Activated T-cell treated with anti-CD3 and anti-CD28 coated beads, Interleukin-2, amount 50 U/mL, for 1 hour (primary cell): Measurements from ENCODE around the gene DENND1A.
"Not testable (repeated sequence)": the region's sequence is repeated elsewhere in the genome, so short reads cannot be mapped to it uniquely, and the experiment has no call there.

Experiments
- DNase-seq: peaks from one replicate; pipeline ENCODE4 v3.0.0-alpha.2; 2020

Gene DENND1A

GRCh38 chr9:123946101-123946821, 16.3 kb upstream of the DENND1A start:
- DNase-seq: no peak

- no peak for DNase-seq
These were observed 15.6 kb upstream of the DENND1A start for GRCh38 chr9:123945532-123945931.

GRCh38 chr9:123944464-123944863, 14.5 kb upstream of the DENND1A start:
- DNase-seq: not testable (repeated sequence)

- no peak for DNase-seq
These were observed 13.7 kb upstream of the DENND1A start for GRCh38 chr9:123943671-123944070.

- DNase-seq: no peak
These were observed 12.6 kb upstream of the DENND1A start for GRCh38 chr9:123942542-123942941.

GRCh38 chr9:123941524-123942070, 11.7 kb upstream of the DENND1A start:
- no peak for DNase-seq

GRCh38 chr9:123940721-123941523, 11.0 kb upstream of the DENND1A start:
- DNase-seq: no peak

- no peak for DNase-seq
These were observed 8.5 kb upstream of the DENND1A start for GRCh38 chr9:123938401-123938800.

GRCh38 chr9:123936575-123936974, 6.6 kb upstream of the DENND1A start:
- not testable (repeated sequence) for DNase-seq

- no peak for DNase-seq
These were observed 3.7 kb upstream of the DENND1A start for GRCh38 chr9:123933440-123934212.

GRCh38 chr9:123929177-123929869, 603 bp downstream of the DENND1A start:
- DNase-seq: no peak

GRCh38 chr9:123928533-123929176, 1.3 kb downstream of the DENND1A start:
- no peak for DNase-seq

- no peak for DNase-seq
These were observed 2.0 kb downstream of the DENND1A start for GRCh38 chr9:123927625-123928532.

- no peak for DNase-seq
These were observed 3.0 kb downstream of the DENND1A start for GRCh38 chr9:123926941-123927340.

GRCh38 chr9:123925819-123926218, 4.1 kb downstream of the DENND1A start:
- no peak for DNase-seq

- DNase-seq: no peak
These were observed 4.8 kb downstream of the DENND1A start for GRCh38 chr9:123925161-123925560.

- no peak for DNase-seq
These were observed 5.2 kb downstream of the DENND1A start for GRCh38 chr9:123924727-123925126.

GRCh38 chr9:123923884-123924283, 6.0 kb downstream of the DENND1A start:
- no peak for DNase-seq

- no peak for DNase-seq
These were observed 6.5 kb downstream of the DENND1A start for GRCh38 chr9:123923377-123923776.

GRCh38 chr9:123922911-123923310, 7.0 kb downstream of the DENND1A start:
- no peak for DNase-seq

- no peak for DNase-seq
These were observed 7.5 kb downstream of the DENND1A start for GRCh38 chr9:123922431-123922830.
